Measurements from ENCODE around the gene ZNF716.

DNA sequence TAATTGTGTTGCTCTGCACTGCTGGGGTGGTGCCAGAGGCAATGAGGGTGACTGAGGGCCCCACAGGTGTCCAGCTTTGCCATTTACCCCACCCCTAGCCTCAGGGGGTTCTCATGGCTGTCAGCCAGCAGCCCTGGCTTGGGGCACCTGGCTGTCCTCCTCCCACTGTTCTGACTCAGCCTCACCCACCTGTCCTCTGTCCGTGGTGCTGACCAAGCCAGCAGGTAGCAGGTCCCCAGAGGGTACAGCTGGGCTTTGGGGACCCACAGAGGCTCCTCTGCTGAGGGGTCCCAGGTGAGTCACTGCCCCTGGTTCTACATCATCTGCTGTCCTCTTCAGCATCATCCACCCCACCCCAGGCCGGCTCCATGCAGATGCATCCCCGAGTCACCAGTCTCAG is 32.2 kb upstream of the ZNF716 start:
- TF ChIP-seq POLR2A (IDR thresholded peaks at IDR 0.05; ENCODE audit: low read depth, low read length) (no peak), POLR2AphosphoS5 (IDR thresholded peaks at IDR 0.05; ENCODE audit: low read depth, low read length) (no peak), TAF1 (IDR thresholded peaks at IDR 0.05; ENCODE audit: borderline replicate concordance, low read depth, low read length) (no peak)
